HepG2 (cell line): ENCODE measurements around the gene THBS2. TPM values are rescaled to one million over a fixed set of nuclear protein-coding genes. Genes with fewer than 3 reads are reported as not detected.

Source experiments
- ATAC-seq: fragments of 200-7000 bp; cut with Tn5 transposase; 3 replicates; pipeline ENCODE4 v1.9.1; 2020; ENCODE audit warnings: mild to moderate bottlenecking, moderate library complexity
- BruUV-seq: library from RNA; stranded (reverse); fragments of 400-500 nt; replicated peaks from 2 replicates; lab custom pipeline; 2021; lab: Mats Ljungman, UMichigan
- CTCF ChIA-PET: fragments of 300-600 bp; formaldehyde crosslinking; extraction: SDS; loops from one replicate; lab custom pipeline; 2021; ENCODE audit warnings: low total read pairs, inconsistent platforms, low intra/inter-chr PET ratio; lab: Yijun Ruan, JAX
- POLR2A ChIA-PET: fragments of 350-600 bp; sonication (Branson Sonifier 250); formaldehyde crosslinking; loops from one replicate; lab custom pipeline; 2020; ENCODE audit warnings: antibody characterized with exemption, inconsistent platforms; lab: Yijun Ruan, JAX
- DNase-seq: peaks from one replicate; pipeline ENCODE4 v3.0.0-alpha.2; 2015; ENCODE audit warnings: low spot score
- FAIRE-seq: peaks from 3 replicates; lab custom pipeline; 2011; peaks lifted over from hg19 to GRCh38; lab: Jason Lieb, UNC
- H2AFZ ChIP-seq: one replicate; pipeline ENCODE4 v1.6.1; 2011; ENCODE audit warnings: low read length, inconsistent platforms
- H3K27ac ChIP-seq: fragments of 300-600 bp; 3 replicates; pipeline ENCODE4 v1.8.0; 2011; ENCODE audit warnings: mixed run types, mild to moderate bottlenecking, mixed read lengths, low read length, inconsistent platforms; ENCODE audit not compliant: insufficient read depth; ENCODE audit errors: extremely low read length
- H3K27me3 ChIP-seq, 2 experiments: fragments of 200-600 bp in 1 of 2; 2 replicates in 1 of 2; 3 replicates in 1 of 2; pipeline versions ENCODE4 v1.6.0 to v1.8.0; 2011; ENCODE audit warnings: low read length in 2 of 2, mild to moderate bottlenecking in 2 of 2, moderate library complexity in 2 of 2, inconsistent platforms in 1 of 2; ENCODE audit not compliant: insufficient read depth in 2 of 2, control insufficient read depth in 1 of 2
- H3K36me3 ChIP-seq, 2 experiments: fragments of 200-600 bp in 1 of 2; replicated peaks in 1 of 2; 2 replicates in 1 of 2; 3 replicates in 1 of 2; pipeline versions ENCODE4 v1.5.1 to v1.8.0; 2011; ENCODE audit warnings: low read length in 2 of 2, inconsistent platforms in 1 of 2; ENCODE audit not compliant: insufficient read depth in 2 of 2, control insufficient read depth in 1 of 2
- H3K4me1 ChIP-seq: 2 replicates; pipeline ENCODE4 v1.5.1; 2012; ENCODE audit warnings: low read length, inconsistent platforms; ENCODE audit not compliant: insufficient read depth
- H3K4me2 ChIP-seq: 2 replicates; pipeline ENCODE4 v1.6.0; 2011; ENCODE audit warnings: low read depth, low read length, inconsistent platforms
- H3K4me3 ChIP-seq, 3 experiments: fragments of 200-600 bp in 1 of 3; sonication (generic), shearing (Covaris generic) in 1 of 3; replicated peaks in 1 of 3; 2 replicates each; pipeline ENCODE4 v1.5.1; 2011 to 2016; ENCODE audit warnings: low read length in 3 of 3, inconsistent platforms in 2 of 3, low read depth in 2 of 3, mild to moderate bottlenecking in 2 of 3, control low read depth in 1 of 3, mixed read lengths in 1 of 3; ENCODE audit not compliant: insufficient read depth in 1 of 3
- H3K79me2 ChIP-seq: one replicate; pipeline ENCODE4 v1.6.1; 2011; ENCODE audit warnings: low read length, inconsistent platforms; ENCODE audit not compliant: insufficient read depth
- H3K9ac ChIP-seq: 2 replicates; pipeline ENCODE4 v1.6.0; 2011; ENCODE audit warnings: mild to moderate bottlenecking, low read depth, low read length, inconsistent platforms; ENCODE audit not compliant: insufficient read depth
- H3K9me3 ChIP-seq: 2 replicates; pipeline ENCODE4 v1.5.1; 2012; ENCODE audit warnings: mild to moderate bottlenecking, low read length
- H4K20me1 ChIP-seq: 2 replicates; pipeline ENCODE4 v1.6.0; 2011; ENCODE audit warnings: inconsistent platforms, mild to moderate bottlenecking, low read length, moderate library complexity; ENCODE audit not compliant: insufficient read depth
- DNMT3B ChIP-seq: conservative IDR thresholded peaks from 2 replicates; pipeline ENCODE4 v1.6.1; 2016; ENCODE audit warnings: missing biosample characterization, control low read depth
- FIP1L1 ChIP-seq: fragments of 200-400 bp; formaldehyde crosslinking; IDR thresholded peaks from 2 replicates; pipeline ENCODE4 v1.6.1; 2018; ENCODE audit warnings: low read depth, mild to moderate bottlenecking, low read length, moderate library complexity, borderline replicate concordance; ENCODE audit not compliant: insufficient read depth
- KLF11 ChIP-seq: IDR thresholded peaks from 2 replicates; pipeline ENCODE4 v1.6.1; 2016; ENCODE audit warnings: missing compliant biosample characterization
- KLF12 ChIP-seq: sonication (generic); formaldehyde crosslinking; IDR thresholded peaks from 2 replicates; pipeline ENCODE4 v1.4.0; 2020; ENCODE audit warnings: missing genetic modification reagents, borderline replicate concordance
- MEIS2 ChIP-seq: sonication (generic); formaldehyde crosslinking; IDR thresholded peaks from 2 replicates; pipeline ENCODE4 v1.9.0; 2021; ENCODE audit warnings: mild to moderate bottlenecking, missing genetic modification reagents
- ONECUT2 ChIP-seq: sonication (generic); formaldehyde crosslinking; IDR thresholded peaks from 2 replicates; pipeline ENCODE4 v1.4.0; 2020; ENCODE audit warnings: missing genetic modification reagents
- SRF ChIP-seq: IDR thresholded peaks from 2 replicates; pipeline ENCODE4 v1.6.1; 2011; ENCODE audit warnings: mild to moderate bottlenecking, low read depth, low read length, moderate library complexity
- ZNF383 ChIP-seq: sonication (generic); formaldehyde crosslinking; IDR thresholded peaks from 2 replicates; pipeline ENCODE4 v1.4.0; 2020; ENCODE audit warnings: missing genetic modification reagents, mild to moderate bottlenecking, borderline replicate concordance
- WGBS: methylation state at CpG from one replicate; pipeline ENCODE4 v1.1.6; 2017; ENCODE audit warnings: low lambda C conversion rate; 5-methylcytosine and 5-hydroxymethylcytosine counted together
- in situ Hi-C: cut with HindIII; loops from 2 replicates; pipeline ENCODE4 v1.10.0; 2017; ENCODE audit warnings: low pct_unique_long_range_greater_than_20kb; ENCODE audit not compliant: extremely low pct_ligation_motif_present
- intact Hi-C: fragments of 100-400 bp; cut with micrococcal nuclease; formaldehyde crosslinking; loops from one replicate; pipeline ENCODE4 v1.10.0; 2022; ENCODE audit not compliant: unreplicated experiment
- polyA plus RNA-seq, 8 experiments: library from polyadenylated mRNA; depleted of rRNA in 3 of 8; stranded (reverse) in 7 of 8; unstranded in 1 of 8; fragments of >200 nt; fragmentation: Illumina TruSeq in 4 of 8; extraction: Trizol in 4 of 8; gene quantifications; 2 replicates each; pipeline versions ENCODE4 v1.2.1 to v1.2.3, GENCODE V29; 2011 to 2016; ENCODE audit warnings: low read depth in 4 of 8, missing spikeins in 1 of 8, mixed read lengths in 1 of 8; ENCODE audit not compliant: insufficient read depth in 1 of 8
- total RNA-seq, 5 experiments: library from RNA; depleted of rRNA; stranded (reverse); fragments of >200 nt; fragmentation: Illumina TruSeq; extraction: Trizol; gene quantifications; 2 replicates each; pipeline ENCODE4 v1.2.3, GENCODE V29; 2016; ENCODE audit warnings: low read depth in 1 of 5
- TF ChIP-seq, protein P1 (sequence below): sonication (generic); formaldehyde crosslinking; IDR thresholded peaks from 2 replicates; pipeline ENCODE4 v1.4.0; 2020; ENCODE audit warnings: mild to moderate bottlenecking, missing genetic modification reagents
- TF ChIP-seq, protein P2 (sequence below): sonication (generic); formaldehyde crosslinking; IDR thresholded peaks from 2 replicates; pipeline ENCODE4 v1.4.0; 2020; ENCODE audit warnings: mild to moderate bottlenecking, missing genetic modification reagents
- TF ChIP-seq, protein P3 (sequence below): sonication (generic); formaldehyde crosslinking; IDR thresholded peaks from 2 replicates; pipeline ENCODE4 v1.8.1; 2023; ENCODE audit warnings: missing genetic modification reagents, inconsistent platforms, borderline replicate concordance

Gene THBS2
- total and polyA plus RNA-seq, 2 of the 13 experiments (the other 11 are each of a cell fraction or from before 2014, with no cell fraction given) = 0.12 to 0.15 TPM

DNA sequence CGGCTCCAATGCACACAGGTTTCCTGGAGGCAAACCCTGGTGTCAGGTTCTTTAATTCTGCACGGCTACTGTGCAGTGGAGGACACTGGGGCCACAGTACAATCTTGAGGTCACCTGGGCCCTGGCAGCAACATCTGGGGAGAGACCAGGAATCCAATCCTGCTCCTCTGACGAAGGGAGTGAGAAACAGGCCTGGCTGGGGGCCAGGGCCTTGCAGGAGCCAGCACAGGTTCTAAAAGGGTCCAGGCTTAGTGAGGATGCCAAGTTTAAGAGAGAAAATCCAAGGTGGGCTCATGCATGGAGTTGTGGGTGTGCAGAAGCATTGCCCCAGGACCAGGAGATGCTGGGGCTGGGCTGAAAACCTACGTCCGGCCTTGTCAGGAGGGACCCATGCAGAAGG lies 12.6 kb upstream of the THBS2 start:
- CTCF ChIA-PET = no interaction called here
- H3K4me1 ChIP-seq = no peaks in the 10 kb centered on the region

More for the DNA sequence above, 12.6 kb upstream of the THBS2 start:
- Histone ChIP-seq H3K9me3 (no peaks in the 10 kb centered on the region), H2AFZ (no peak overlapping the region), H3K79me2 (no peaks in the 10 kb centered on the region), H4K20me1 (no peaks in the 10 kb centered on the region), H3K4me3 (no peak overlapping the region), H3K27me3 (peaks cover 9 to 74% of the 10 kb centered on the region in 2 experiments), H3K4me2 (no peak overlapping the region), H3K9ac (no peak overlapping the region), H3K36me3 (no peaks in the 10 kb centered on the region), H3K27ac (no peak overlapping the region)
- no peak for FAIRE-seq
- no peak for DNase-seq
- intact Hi-C loops (no loop called here), in situ Hi-C loops (no loop called here)
- no TSS peak for BruUV-seq
- POLR2A ChIA-PET = no interaction called here
- WGBS = 0% methylated on average over 5 of the region's 5 CpGs
- TF ChIP-seq, protein P1, sequence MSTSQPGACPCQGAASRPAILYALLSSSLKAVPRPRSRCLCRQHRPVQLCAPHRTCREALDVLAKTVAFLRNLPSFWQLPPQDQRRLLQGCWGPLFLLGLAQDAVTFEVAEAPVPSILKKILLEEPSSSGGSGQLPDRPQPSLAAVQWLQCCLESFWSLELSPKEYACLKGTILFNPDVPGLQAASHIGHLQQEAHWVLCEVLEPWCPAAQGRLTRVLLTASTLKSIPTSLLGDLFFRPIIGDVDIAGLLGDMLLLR = no peak
- no peak for TF ChIP-seq MEIS2 (CRISPR knock-in tag)
- TF ChIP-seq KLF11 (CRISPR knock-in tag) = no peak
- TF ChIP-seq ZNF383 (CRISPR knock-in tag) = no peak
- TF ChIP-seq FIP1L1 = no peak
- no peak for TF ChIP-seq SRF
- TF ChIP-seq ONECUT2 (CRISPR knock-in tag) = no peak
- TF ChIP-seq DNMT3B (CRISPR knock-in tag) = no peak
- TF ChIP-seq, protein P2, sequence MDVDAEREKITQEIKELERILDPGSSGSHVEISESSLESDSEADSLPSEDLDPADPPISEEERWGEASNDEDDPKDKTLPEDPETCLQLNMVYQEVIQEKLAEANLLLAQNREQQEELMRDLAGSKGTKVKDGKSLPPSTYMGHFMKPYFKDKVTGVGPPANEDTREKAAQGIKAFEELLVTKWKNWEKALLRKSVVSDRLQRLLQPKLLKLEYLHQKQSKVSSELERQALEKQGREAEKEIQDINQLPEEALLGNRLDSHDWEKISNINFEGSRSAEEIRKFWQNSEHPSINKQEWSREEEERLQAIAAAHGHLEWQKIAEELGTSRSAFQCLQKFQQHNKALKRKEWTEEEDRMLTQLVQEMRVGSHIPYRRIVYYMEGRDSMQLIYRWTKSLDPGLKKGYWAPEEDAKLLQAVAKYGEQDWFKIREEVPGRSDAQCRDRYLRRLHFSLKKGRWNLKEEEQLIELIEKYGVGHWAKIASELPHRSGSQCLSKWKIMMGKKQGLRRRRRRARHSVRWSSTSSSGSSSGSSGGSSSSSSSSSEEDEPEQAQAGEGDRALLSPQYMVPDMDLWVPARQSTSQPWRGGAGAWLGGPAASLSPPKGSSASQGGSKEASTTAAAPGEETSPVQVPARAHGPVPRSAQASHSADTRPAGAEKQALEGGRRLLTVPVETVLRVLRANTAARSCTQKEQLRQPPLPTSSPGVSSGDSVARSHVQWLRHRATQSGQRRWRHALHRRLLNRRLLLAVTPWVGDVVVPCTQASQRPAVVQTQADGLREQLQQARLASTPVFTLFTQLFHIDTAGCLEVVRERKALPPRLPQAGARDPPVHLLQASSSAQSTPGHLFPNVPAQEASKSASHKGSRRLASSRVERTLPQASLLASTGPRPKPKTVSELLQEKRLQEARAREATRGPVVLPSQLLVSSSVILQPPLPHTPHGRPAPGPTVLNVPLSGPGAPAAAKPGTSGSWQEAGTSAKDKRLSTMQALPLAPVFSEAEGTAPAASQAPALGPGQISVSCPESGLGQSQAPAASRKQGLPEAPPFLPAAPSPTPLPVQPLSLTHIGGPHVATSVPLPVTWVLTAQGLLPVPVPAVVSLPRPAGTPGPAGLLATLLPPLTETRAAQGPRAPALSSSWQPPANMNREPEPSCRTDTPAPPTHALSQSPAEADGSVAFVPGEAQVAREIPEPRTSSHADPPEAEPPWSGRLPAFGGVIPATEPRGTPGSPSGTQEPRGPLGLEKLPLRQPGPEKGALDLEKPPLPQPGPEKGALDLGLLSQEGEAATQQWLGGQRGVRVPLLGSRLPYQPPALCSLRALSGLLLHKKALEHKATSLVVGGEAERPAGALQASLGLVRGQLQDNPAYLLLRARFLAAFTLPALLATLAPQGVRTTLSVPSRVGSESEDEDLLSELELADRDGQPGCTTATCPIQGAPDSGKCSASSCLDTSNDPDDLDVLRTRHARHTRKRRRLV (CRISPR knock-in tag) = no peak
- no peak for TF ChIP-seq KLF12 (CRISPR knock-in tag)
- TF ChIP-seq, protein P3, sequence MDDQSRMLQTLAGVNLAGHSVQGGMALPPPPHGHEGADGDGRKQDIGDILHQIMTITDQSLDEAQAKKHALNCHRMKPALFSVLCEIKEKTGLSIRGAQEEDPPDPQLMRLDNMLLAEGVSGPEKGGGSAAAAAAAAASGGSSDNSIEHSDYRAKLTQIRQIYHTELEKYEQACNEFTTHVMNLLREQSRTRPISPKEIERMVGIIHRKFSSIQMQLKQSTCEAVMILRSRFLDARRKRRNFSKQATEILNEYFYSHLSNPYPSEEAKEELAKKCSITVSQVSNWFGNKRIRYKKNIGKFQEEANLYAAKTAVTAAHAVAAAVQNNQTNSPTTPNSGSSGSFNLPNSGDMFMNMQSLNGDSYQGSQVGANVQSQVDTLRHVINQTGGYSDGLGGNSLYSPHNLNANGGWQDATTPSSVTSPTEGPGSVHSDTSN = no peak
- no peak for ATAC-seq
